Subcutaneous abdominal adipose tissue (tissue), 5 donors: ENCODE measurements around the gene MTMR1.

Experiments used
- H3K27ac ChIP-seq: one replicate; pipeline ENCODE4 v1.7.0; 2013; ENCODE audit warnings: low read depth, mild to moderate bottlenecking, inconsistent platforms, low read length, moderate library complexity
- H3K27me3 ChIP-seq, 5 donors: one replicate each; pipeline ENCODE4 v1.7.0; 2013; ENCODE audit warnings: low read length in 5 of 5, inconsistent platforms in 1 of 5; ENCODE audit not compliant: control insufficient read depth in 5 of 5, insufficient read depth in 4 of 5
- H3K36me3 ChIP-seq, 5 donors: one replicate each; pipeline ENCODE4 v1.7.0; 2013; ENCODE audit warnings: low read length in 5 of 5; ENCODE audit not compliant: control insufficient read depth in 5 of 5, insufficient read depth in 5 of 5
- H3K4me1 ChIP-seq, 5 donors: one replicate each; pipeline ENCODE4 v1.7.0; 2013; ENCODE audit warnings: low read length in 5 of 5, mild to moderate bottlenecking in 3 of 5, moderate library complexity in 1 of 5; ENCODE audit not compliant: control insufficient read depth in 5 of 5, insufficient read depth in 5 of 5
- H3K4me3 ChIP-seq, 5 donors: one replicate each; pipeline ENCODE4 v1.7.0; 2013; ENCODE audit warnings: low read length in 5 of 5, low read depth in 1 of 5
- H3K9ac ChIP-seq, 5 donors: one replicate each; pipeline ENCODE4 v1.7.0; 2013; ENCODE audit warnings: low read length in 5 of 5, mild to moderate bottlenecking in 4 of 5, moderate library complexity in 3 of 5
- H3K9me3 ChIP-seq, 5 donors: one replicate each; pipeline ENCODE4 v1.7.0; 2013; ENCODE audit warnings: low read length in 5 of 5; ENCODE audit not compliant: control insufficient read depth in 5 of 5
- donor health status: healthy.
- donor health status: healthy.
- donor health status: healthy.
- donor health status: healthy.
- donor health status: healthy.

Gene MTMR1

GRCh38 chrX:150805736-150806135 is 112.5 kb downstream of the MTMR1 start:
- Histone ChIP-seq H3K9me3 (no peaks in the 10 kb centered on the region), H3K4me3 (no peak overlapping the region), H3K4me1 (no peaks in the 10 kb centered on the region), H3K9ac (no peak overlapping the region), H3K27me3 (no peaks in the 10 kb centered on the region), H3K27ac (no peak overlapping the region), H3K36me3 (no peaks in the 10 kb centered on the region)

GRCh38 chrX:150806827-150807226 is 113.6 kb downstream of the MTMR1 start:
- Histone ChIP-seq H3K4me1 (no peaks in the 10 kb centered on the region), H3K27ac (no peak overlapping the region), H3K4me3 (no peak overlapping the region)

GRCh38 chrX:150813922-150814321 is 120.7 kb downstream of the MTMR1 start:
- Histone ChIP-seq H3K27ac (peak overlapping the region; percentile 14), H3K9ac (no peak overlapping the region), H3K36me3 (no peaks in the 10 kb centered on the region), H3K4me1 (peaks cover 0 to 3% (median 0%) of the 10 kb centered on the region in 5 donors), H3K27me3 (no peaks in the 10 kb centered on the region), H3K4me3 (no peak overlapping the region), H3K9me3 (peaks cover 0 to 8% (median 0%) of the 10 kb centered on the region in 5 donors)

More at GRCh38 chrX:150806827-150807226, 113.6 kb downstream of the MTMR1 start:
- H3K36me3 ChIP-seq: no peaks in the 10 kb centered on the region
- no peak overlapping the region for H3K9ac ChIP-seq
- no peaks in the 10 kb centered on the region for H3K9me3 ChIP-seq
- no peaks in the 10 kb centered on the region for H3K27me3 ChIP-seq
